Keratinocyte (primary cell): ENCODE data around the gene TRAF2. TPM values are rescaled to one million over a fixed set of nuclear protein-coding genes. Genes with fewer than 3 reads are reported as not detected.

Experiments
- DNase-seq: peaks from one replicate; pipeline ENCODE4 v3.0.0-alpha.2; 2011; ENCODE audit warnings: low read depth, missing footprints, low spot score
- FAIRE-seq: peaks from 2 replicates; lab custom pipeline; 2011; peaks lifted over from hg19 to GRCh38; lab: Jason Lieb, UNC
- H2AFZ ChIP-seq: 2 replicates; pipeline ENCODE4 v1.6.0; 2012; ENCODE audit warnings: low read length, control low read depth, inconsistent platforms; ENCODE audit not compliant: control insufficient read depth
- H3K27ac ChIP-seq: 2 replicates; pipeline ENCODE4 v1.5.1; 2011; ENCODE audit warnings: low read length; ENCODE audit not compliant: control insufficient read depth, insufficient read depth
- H3K27me3 ChIP-seq: 3 replicates; pipeline ENCODE4 v1.6.0; 2011; ENCODE audit warnings: low read length; ENCODE audit not compliant: control insufficient read depth, insufficient read depth; ENCODE audit errors: extremely low read depth
- H3K36me3 ChIP-seq, 2 experiments: 2 replicates in 1 of 2; 3 replicates in 1 of 2; pipeline ENCODE4 v1.5.1; 2011; ENCODE audit warnings: low read length in 2 of 2, mild to moderate bottlenecking in 1 of 2; ENCODE audit not compliant: control insufficient read depth in 2 of 2, insufficient read depth in 2 of 2; ENCODE audit errors: extremely low read depth in 1 of 2
- H3K4me1 ChIP-seq: 3 replicates; pipeline ENCODE4 v1.5.1; 2011; ENCODE audit warnings: low read length; ENCODE audit not compliant: control insufficient read depth, insufficient read depth; ENCODE audit errors: extremely low read depth
- H3K4me2 ChIP-seq: 3 replicates; pipeline ENCODE4 v1.6.0; 2011; ENCODE audit warnings: low read depth, low read length; ENCODE audit not compliant: control insufficient read depth, insufficient read depth; ENCODE audit errors: extremely low read depth
- H3K4me3 ChIP-seq, 3 experiments: fragments of 200-600 bp in 1 of 3; sonication (generic) in 1 of 3; 2 replicates in 2 of 3; 3 replicates in 1 of 3; pipeline ENCODE4 v1.5.1; 2011 to 2016; ENCODE audit warnings: low read length in 3 of 3, mild to moderate bottlenecking in 3 of 3, control low read depth in 2 of 3, inconsistent platforms in 1 of 3, low read depth in 1 of 3, mixed read lengths in 1 of 3, mixed run types in 1 of 3, moderate library complexity in 1 of 3; ENCODE audit not compliant: control insufficient read depth in 2 of 3, insufficient read depth in 2 of 3; ENCODE audit errors: extremely low read depth in 1 of 3
- H3K79me2 ChIP-seq: 2 replicates; pipeline ENCODE4 v1.6.0; 2012; ENCODE audit warnings: low read length; ENCODE audit not compliant: control insufficient read depth, insufficient read depth
- H3K9ac ChIP-seq: 3 replicates; pipeline ENCODE4 v1.6.0; 2011; ENCODE audit warnings: low read length; ENCODE audit not compliant: control insufficient read depth, insufficient read depth; ENCODE audit errors: extremely low read depth
- H3K9me1 ChIP-seq: 3 replicates; pipeline ENCODE4 v1.6.0; 2011; ENCODE audit warnings: low read length; ENCODE audit not compliant: control insufficient read depth, insufficient read depth; ENCODE audit errors: extremely low read depth
- H3K9me3 ChIP-seq: 2 replicates; pipeline ENCODE4 v1.5.1; 2012; ENCODE audit warnings: low read depth, low read length; ENCODE audit not compliant: control insufficient read depth
- H4K20me1 ChIP-seq: 3 replicates; pipeline ENCODE4 v1.6.0; 2011; ENCODE audit warnings: low read length; ENCODE audit not compliant: control insufficient read depth, insufficient read depth; ENCODE audit errors: extremely low read depth
- CTCF ChIP-seq, 3 experiments: IDR thresholded peaks in 1 of 3; conservative IDR thresholded peaks in 1 of 3; optimal IDR thresholded peaks in 1 of 3; 2 replicates in 2 of 3; 3 replicates in 1 of 3; pipeline versions ENCODE3 to v1.5.1; 2011; ENCODE audit warnings: low read length in 3 of 3, mild to moderate bottlenecking in 3 of 3, moderate library complexity in 2 of 3, control low read depth in 1 of 3, inconsistent platforms in 1 of 3; ENCODE audit not compliant: insufficient read depth in 2 of 3; ENCODE audit errors: extremely low read depth in 1 of 3
- EZH2 ChIP-seq: IDR thresholded peaks from one replicate; pipeline ENCODE4 v1.6.1; 2012; ENCODE audit warnings: inconsistent platforms, mild to moderate bottlenecking, low read length, moderate library complexity
- dilution Hi-C: fragments of 300-500 bp; cut with MboI; formaldehyde crosslinking; loops from one replicate; pipeline ENCODE4 v1.7.0; 2020; ENCODE audit warnings: low sequenced_read_pairs; ENCODE audit not compliant: extremely low pct_ligation_motif_present
- polyA plus RNA-seq, 5 experiments: library from polyadenylated mRNA; depleted of rRNA in 3 of 5; stranded (reverse) in 3 of 5; stranded (forward) in 1 of 5; unstranded in 1 of 5; fragments of >200 nt; gene quantifications; 1 replicate in 1 of 5; 2 replicates in 3 of 5; 3 replicates in 1 of 5; pipeline versions ENCODE4 v1.2.1 to v1.2.3, GENCODE V29; 2011 to 2012; ENCODE audit warnings: missing spikeins in 2 of 5, low read depth in 1 of 5, low replicate concordance in 1 of 5

The TRAF2 gene
- polyA plus RNA-seq, 1 donor (not counting 4 experiments of a cell fraction or from before 2014, with no cell fraction given), result 9.9 TPM

- dilution Hi-C loops, result loop anchor here (25.0 kb wide), 1 partner anchor 128 kb away; the partner anchor contains the start of gene RABL6
- Histone ChIP-seq H3K4me2 (no peak overlapping the region), H2AFZ (no peak overlapping the region), H3K79me2 (peaks cover 31% of the 10 kb centered on the region), H3K9ac (no peak overlapping the region), H3K27me3 (no peaks in the 10 kb centered on the region), H3K9me1 (no peaks in the 10 kb centered on the region), H3K4me3 (no peak overlapping the region), H4K20me1 (no peaks in the 10 kb centered on the region), H3K36me3 (peaks cover 18 to 29% of the 10 kb centered on the region in 2 experiments), H3K27ac (no peak overlapping the region), H3K9me3 (no peaks in the 10 kb centered on the region), H3K4me1 (peaks cover 7% of the 10 kb centered on the region)
- DNase-seq (no peak), FAIRE-seq (no peak)
- no peak for TF ChIP-seq CTCF (optimal IDR thresholded peaks at IDR 0.05 in 1 of 3, IDR thresholded peaks at IDR 0.05 in 1 of 3, conservative IDR thresholded peaks at IDR 0.05 in 1 of 3; ENCODE audit: extremely low read depth in 1 of 3, insufficient read depth in 2 of 3, low read length in 3 of 3)
- no peak for TF ChIP-seq EZH2
These were observed 53.7 kb downstream of the TRAF2 start for GRCh38 chr9:136939996-136940525.

GRCh38 chr9:136940526-136941230, 54.4 kb downstream of the TRAF2 start:
- TF ChIP-seq EZH2, result no peak
- TF ChIP-seq CTCF (optimal IDR thresholded peaks at IDR 0.05 in 1 of 3, IDR thresholded peaks at IDR 0.05 in 1 of 3, conservative IDR thresholded peaks at IDR 0.05 in 1 of 3; ENCODE audit: extremely low read depth in 1 of 3, insufficient read depth in 2 of 3, low read length in 3 of 3), result no peak
- H2AFZ ChIP-seq, result no peak overlapping the region
- no peak overlapping the region for H3K27ac ChIP-seq
- dilution Hi-C loops, result loop anchor here (25.0 kb wide), 1 partner anchor 128 kb away; the partner anchor contains the start of gene RABL6
- no peak overlapping the region for H3K4me3 ChIP-seq
- no peaks in the 10 kb centered on the region for H3K27me3 ChIP-seq
- no peaks in the 10 kb centered on the region for H3K9me1 ChIP-seq
- peaks cover 7% of the 10 kb centered on the region for H3K4me1 ChIP-seq
- H3K36me3 ChIP-seq, result peaks cover 18 to 29% of the 10 kb centered on the region in 2 experiments
- FAIRE-seq, result no peak
- no peak for DNase-seq
- H3K9ac ChIP-seq, result no peak overlapping the region
- no peaks in the 10 kb centered on the region for H4K20me1 ChIP-seq
- H3K4me2 ChIP-seq, result no peak overlapping the region
- H3K9me3 ChIP-seq, result no peaks in the 10 kb centered on the region
- peaks cover 31% of the 10 kb centered on the region for H3K79me2 ChIP-seq
